Measurements from ENCODE around the gene GLTPD2.
"Not testable (repeated sequence)": the region's sequence is repeated elsewhere in the genome, so short reads cannot be mapped to it uniquely, and the experiment has no call there.

The GLTPD2 gene

GRCh38 chr17:4823373-4824089, 34.8 kb downstream of the GLTPD2 start:
- no peak overlapping the region for H3K27ac ChIP-seq
- H3K4me3 ChIP-seq (ENCODE audit: low read depth, low read length), result no peak overlapping the region
- TF ChIP-seq CTCF (IDR thresholded peaks at IDR 0.05; ENCODE audit: low read depth, low read length, missing control alignments), result no peak
- no peak for DNase-seq
- in situ Hi-C loops (cut with HindIII; ENCODE audit: low pct_ligation_motif_present, low sequenced_read_pairs), result no loop called here
- H3K36me3 ChIP-seq (replicated peaks), result peaks cover 4% of the 10 kb centered on the region
- H3K27me3 ChIP-seq (replicated peaks), result no peaks in the 10 kb centered on the region

GRCh38 chr17:4827399-4827798, 38.6 kb downstream of the GLTPD2 start:
- in situ Hi-C loops (cut with HindIII; ENCODE audit: low pct_ligation_motif_present, low sequenced_read_pairs), result no loop called here
- no peak for TF ChIP-seq CTCF (IDR thresholded peaks at IDR 0.05; ENCODE audit: low read depth, low read length, missing control alignments)
- H3K27ac ChIP-seq, result no peak overlapping the region

GRCh38 chr17:4832829-4833177, 44.0 kb downstream of the GLTPD2 start:
- DNase-seq; in situ Hi-C loops (cut with HindIII; ENCODE audit: low pct_ligation_motif_present, low sequenced_read_pairs); H3K36me3 ChIP-seq (replicated peaks); H3K27me3 ChIP-seq (replicated peaks): not testable (repeated sequence)
- H3K27ac ChIP-seq, result peak overlapping the region; percentile 71
- peak overlapping the region; percentile 79 for H3K4me3 ChIP-seq (ENCODE audit: low read depth, low read length)

More at GRCh38 chr17:4827399-4827798, 38.6 kb downstream of the GLTPD2 start:
- H3K4me3 ChIP-seq (ENCODE audit: low read depth, low read length), result no peak overlapping the region
- no peaks in the 10 kb centered on the region for H3K36me3 ChIP-seq (replicated peaks)
- no peaks in the 10 kb centered on the region for H3K27me3 ChIP-seq (replicated peaks)
- DNase-seq, result no peak

GRCh38 chr17:4833178-4833940, 44.6 kb downstream of the GLTPD2 start, which contains the start of gene MINK1:
MINK1 (plus strand) TSS chr17:4833340; CDS start chr17:4833584, 244 bp downstream.
- in situ Hi-C loops (cut with HindIII; ENCODE audit: low pct_ligation_motif_present, low sequenced_read_pairs), result no loop called here
- peak within 1 kb of the TSS; percentile 71 for H3K27ac ChIP-seq
- H3K27me3 ChIP-seq (replicated peaks), result no peaks in the 10 kb centered on the region
- H3K4me3 ChIP-seq (ENCODE audit: low read depth, low read length), result peak within 1 kb of the TSS; percentile 79
- DNase-seq, result peak; percentile 71
- TF ChIP-seq CTCF (IDR thresholded peaks at IDR 0.05; ENCODE audit: low read depth, low read length, missing control alignments), result no peak
- no peaks in the 10 kb centered on the region for H3K36me3 ChIP-seq (replicated peaks)

GRCh38 chr17:4833941-4834680, 45.3 kb downstream of the GLTPD2 start:
- no peak for TF ChIP-seq CTCF (IDR thresholded peaks at IDR 0.05; ENCODE audit: low read depth, low read length, missing control alignments)
- H3K27me3 ChIP-seq (replicated peaks), result no peaks in the 10 kb centered on the region
- DNase-seq, result peak; percentile 13
- H3K27ac ChIP-seq, result no peak overlapping the region
- H3K4me3 ChIP-seq (ENCODE audit: low read depth, low read length), result peak overlapping the region; percentile 79
- no peaks in the 10 kb centered on the region for H3K36me3 ChIP-seq (replicated peaks)
- in situ Hi-C loops (cut with HindIII; ENCODE audit: low pct_ligation_motif_present, low sequenced_read_pairs), result no loop called here

GRCh38 chr17:4834681-4835020, 45.9 kb downstream of the GLTPD2 start:
- DNase-seq, result no peak
- Histone ChIP-seq H3K27me3 (replicated peaks) (no peaks in the 10 kb centered on the region), H3K4me3 (ENCODE audit: low read depth, low read length) (no peak overlapping the region), H3K36me3 (replicated peaks) (no peaks in the 10 kb centered on the region), H3K27ac (no peak overlapping the region)
- in situ Hi-C loops (cut with HindIII; ENCODE audit: low pct_ligation_motif_present, low sequenced_read_pairs), result no loop called here
- TF ChIP-seq CTCF (IDR thresholded peaks at IDR 0.05; ENCODE audit: low read depth, low read length, missing control alignments), result no peak

Data from brain microvascular endothelial cell (primary cell).